GM23248 (cell line): ENCODE results near the gene NR4A1. TPM values are rescaled to one million over a fixed set of nuclear protein-coding genes. Genes with fewer than 3 reads are reported as not detected.

Experiments used
- DNase-seq: peaks from one replicate; pipeline ENCODE4 v3.0.0-alpha.2; 2015
- H2AFZ ChIP-seq: fragments of 200-600 bp; sonication (generic); 2 replicates; pipeline ENCODE4 v1.6.1; 2016; ENCODE audit warnings: antibody characterized with exemption
- H3F3A ChIP-seq: fragments of 200-600 bp; sonication (generic); 2 replicates; pipeline ENCODE4 v1.6.1; 2016; ENCODE audit warnings: mild to moderate bottlenecking, antibody characterized with exemption, mixed run types; ENCODE audit not compliant: insufficient read depth
- H3K27ac ChIP-seq: fragments of 200-600 bp; sonication (generic); 2 replicates; pipeline ENCODE4 v1.5.1; 2016; ENCODE audit warnings: mild to moderate bottlenecking
- H3K27me3 ChIP-seq: fragments of 200-600 bp; sonication (generic); replicated peaks from 2 replicates; pipeline ENCODE4 v1.6.1; 2016; ENCODE audit warnings: mild to moderate bottlenecking; ENCODE audit not compliant: insufficient read depth
- H3K36me3 ChIP-seq: fragments of 200-600 bp; sonication (generic); 2 replicates; pipeline ENCODE4 v1.6.1; 2016; ENCODE audit warnings: low read depth, mild to moderate bottlenecking
- H3K4me1 ChIP-seq: fragments of 200-600 bp; sonication (generic); 2 replicates; pipeline ENCODE4 v1.6.1; 2016; ENCODE audit warnings: mild to moderate bottlenecking; ENCODE audit not compliant: insufficient read depth
- H3K4me2 ChIP-seq: fragments of 200-600 bp; sonication (generic); one replicate; pipeline ENCODE4 v1.6.1; 2016; ENCODE audit warnings: mild to moderate bottlenecking; ENCODE audit not compliant: unreplicated experiment
- H3K4me3 ChIP-seq: fragments of 200-600 bp; sonication (generic); 2 replicates; pipeline ENCODE4 v1.5.1; 2016; ENCODE audit warnings: mild to moderate bottlenecking
- H3K79me2 ChIP-seq: fragments of 200-600 bp; sonication (generic); 2 replicates; pipeline ENCODE4 v1.6.1; 2016; ENCODE audit warnings: mild to moderate bottlenecking; ENCODE audit not compliant: insufficient read depth
- H3K9ac ChIP-seq: fragments of 200-600 bp; sonication (generic); 2 replicates; pipeline ENCODE4 v1.6.1; 2016; ENCODE audit warnings: mild to moderate bottlenecking
- H3K9me2 ChIP-seq: fragments of 200-600 bp; sonication (generic); 2 replicates; pipeline ENCODE4 v1.6.1; 2016; ENCODE audit warnings: mixed run types, mild to moderate bottlenecking, moderate library complexity; ENCODE audit not compliant: insufficient read depth
- H3K9me3 ChIP-seq: fragments of 200-600 bp; sonication (generic); one replicate; pipeline ENCODE4 v1.6.1; 2017; ENCODE audit warnings: low read depth
- H4K20me1 ChIP-seq: fragments of 200-600 bp; sonication (generic); 2 replicates; pipeline ENCODE4 v1.6.0; 2016; ENCODE audit not compliant: insufficient read depth
- EZH2 ChIP-seq: fragments of 200-600 bp; sonication (generic); IDR thresholded peaks from 2 replicates; pipeline ENCODE4 v1.6.1; 2018; ENCODE audit warnings: antibody characterized with exemption, mild to moderate bottlenecking; ENCODE audit not compliant: insufficient read depth, poor library complexity, severe bottlenecking
- EZH2phosphoT487 ChIP-seq: fragments of 200-600 bp; sonication (generic); IDR thresholded peaks from 2 replicates; pipeline ENCODE4 v1.6.1; 2018; ENCODE audit warnings: antibody characterized with exemption, moderate library complexity, mild to moderate bottlenecking, low read depth; ENCODE audit not compliant: insufficient read depth
- WGBS, 2 experiments: methylation state at CpG; one replicate each; pipeline ENCODE4 v1.1.6; 2015 to 2017; ENCODE audit warnings: low lambda C conversion rate in 2 of 2, low coverage in 1 of 2; ENCODE audit errors: missing lambda C conversion rate in 2 of 2; 5-methylcytosine and 5-hydroxymethylcytosine counted together
- in situ Hi-C: fragments of 300-500 bp; cut with MboI; formaldehyde crosslinking; loops from 2 replicates; pipeline ENCODE4 v1.15.0; 2020
- polyA plus RNA-seq: library from polyadenylated mRNA; unstranded; fragments of >200 nt; fragmentation: Nextera tagmentation; extraction: Ambion mirVana; gene quantifications from 2 replicates; pipeline ENCODE4 v1.2.1, GENCODE V29; 2016
- total RNA-seq: library from RNA; depleted of rRNA; stranded (reverse); fragments of >200 nt; shearing (Covaris generic); gene quantifications from 2 replicates; pipeline ENCODE4 v1.2.3, GENCODE V29; 2014

NR4A1 gene
- total and polyA plus RNA-seq, 2 experiments from 2014 or later = 11.1 to 13.1 TPM

DNA sequence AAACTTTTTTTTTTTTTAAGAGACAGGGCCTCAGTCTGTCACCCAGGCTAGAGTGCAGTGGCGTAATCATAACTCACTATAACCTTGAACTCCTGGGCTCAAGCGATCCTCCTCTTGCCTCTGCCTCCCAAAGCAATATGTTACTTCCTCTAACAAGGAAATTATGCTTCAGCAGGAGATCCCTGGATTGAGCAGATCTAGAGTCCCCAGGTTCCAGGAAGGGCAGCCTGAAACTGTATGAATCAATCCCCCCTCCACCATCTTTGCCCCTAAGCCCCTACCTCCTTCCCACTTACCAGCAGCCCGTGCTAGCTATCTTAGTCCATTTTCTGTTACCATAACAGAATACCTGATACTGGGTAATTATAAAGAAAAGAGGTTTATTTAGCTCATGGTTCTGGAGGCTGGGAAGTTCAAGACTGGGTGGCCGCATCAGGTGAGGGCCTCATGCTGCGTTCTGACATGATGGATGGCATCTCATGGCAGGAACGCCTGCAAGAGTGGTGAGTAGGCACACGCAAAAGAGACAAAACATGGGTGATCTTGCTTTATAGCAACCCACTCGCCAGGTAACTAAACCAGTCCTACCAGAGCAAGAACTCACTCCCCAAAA is 39.5 kb upstream of the NR4A1 start:
- peaks cover 9% of the 10 kb centered on the region; the same call in 1 of the 2 replicates for H3F3A ChIP-seq
- H3K4me3 ChIP-seq = no peak overlapping the region
- H3K9ac ChIP-seq = no peak overlapping the region
- in situ Hi-C loops = no loop called here
- no peak overlapping the region for H3K27ac ChIP-seq
- H3K4me2 ChIP-seq = no peak overlapping the region
- H3K27me3 ChIP-seq = no peaks in the 10 kb centered on the region
- H3K79me2 ChIP-seq = no peaks in the 10 kb centered on the region
- WGBS, 2 experiments = 96 to 97% methylated on average over 8 of the region's 8 CpGs
- H3K9me3 ChIP-seq = no peaks in the 10 kb centered on the region
- DNase-seq = no peak
- H2AFZ ChIP-seq = no peak overlapping the region
- H3K9me2 ChIP-seq = no peaks in the 10 kb centered on the region
- no peaks in the 10 kb centered on the region for H3K36me3 ChIP-seq
- H4K20me1 ChIP-seq = no peaks in the 10 kb centered on the region
- H3K4me1 ChIP-seq = peaks cover 9% of the 10 kb centered on the region; the same call in 1 of the 2 replicates
- TF ChIP-seq EZH2phosphoT487 (no peak), EZH2 (no peak)

DNA sequence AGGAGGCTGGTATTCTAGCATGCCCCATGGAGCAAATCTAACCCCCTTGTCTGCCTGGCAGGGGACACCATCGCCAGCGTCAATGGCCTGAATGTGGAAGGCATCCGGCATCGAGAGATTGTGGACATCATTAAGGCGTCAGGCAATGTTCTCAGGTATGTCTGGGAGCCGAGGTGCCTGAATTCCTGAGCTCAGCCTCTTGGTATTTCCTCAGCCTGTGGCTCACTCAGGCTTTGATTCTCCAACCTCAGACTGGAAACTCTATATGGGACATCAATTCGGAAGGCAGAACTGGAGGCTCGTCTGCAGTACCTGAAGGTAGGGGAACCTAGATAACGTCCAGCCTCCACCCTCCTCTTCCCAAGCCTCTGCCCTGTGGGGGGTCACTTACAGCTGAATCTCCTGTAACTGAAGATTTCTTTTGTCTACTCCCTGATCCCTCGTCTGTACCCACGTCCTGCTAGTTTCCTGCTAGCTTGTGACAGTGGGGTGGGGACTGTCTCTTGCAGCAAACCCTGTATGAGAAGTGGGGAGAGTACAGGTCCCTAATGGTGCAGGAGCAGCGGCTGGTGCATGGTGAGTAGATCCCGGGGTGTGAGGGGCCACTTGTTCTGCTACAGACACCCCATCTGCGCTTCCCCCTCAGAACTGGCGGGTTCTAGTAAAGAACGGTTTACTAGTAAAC is 37.5 kb upstream of the NR4A1 start:
- in situ Hi-C loops = no loop called here
- no peaks in the 10 kb centered on the region for H4K20me1 ChIP-seq
- no peak overlapping the region for H3K4me2 ChIP-seq
- H3K9ac ChIP-seq = no peak overlapping the region
- TF ChIP-seq EZH2 (no peak), EZH2phosphoT487 (no peak)
- WGBS, 2 experiments = 87 to 92% methylated on average over 16 of the region's 16 CpGs
- no peak for DNase-seq
- H3K36me3 ChIP-seq = no peaks in the 10 kb centered on the region
- no peaks in the 10 kb centered on the region for H3K9me3 ChIP-seq
- H3K9me2 ChIP-seq = no peaks in the 10 kb centered on the region
- no peak overlapping the region for H3K27ac ChIP-seq
- peaks cover 6% of the 10 kb centered on the region; the same call in 1 of the 2 replicates for H3F3A ChIP-seq
- no peaks in the 10 kb centered on the region for H3K79me2 ChIP-seq
- H3K4me3 ChIP-seq = no peak overlapping the region
- no peaks in the 10 kb centered on the region for H3K27me3 ChIP-seq
- peaks cover 9% of the 10 kb centered on the region; the same call in 1 of the 2 replicates for H3K4me1 ChIP-seq
- no peak overlapping the region for H2AFZ ChIP-seq

DNA sequence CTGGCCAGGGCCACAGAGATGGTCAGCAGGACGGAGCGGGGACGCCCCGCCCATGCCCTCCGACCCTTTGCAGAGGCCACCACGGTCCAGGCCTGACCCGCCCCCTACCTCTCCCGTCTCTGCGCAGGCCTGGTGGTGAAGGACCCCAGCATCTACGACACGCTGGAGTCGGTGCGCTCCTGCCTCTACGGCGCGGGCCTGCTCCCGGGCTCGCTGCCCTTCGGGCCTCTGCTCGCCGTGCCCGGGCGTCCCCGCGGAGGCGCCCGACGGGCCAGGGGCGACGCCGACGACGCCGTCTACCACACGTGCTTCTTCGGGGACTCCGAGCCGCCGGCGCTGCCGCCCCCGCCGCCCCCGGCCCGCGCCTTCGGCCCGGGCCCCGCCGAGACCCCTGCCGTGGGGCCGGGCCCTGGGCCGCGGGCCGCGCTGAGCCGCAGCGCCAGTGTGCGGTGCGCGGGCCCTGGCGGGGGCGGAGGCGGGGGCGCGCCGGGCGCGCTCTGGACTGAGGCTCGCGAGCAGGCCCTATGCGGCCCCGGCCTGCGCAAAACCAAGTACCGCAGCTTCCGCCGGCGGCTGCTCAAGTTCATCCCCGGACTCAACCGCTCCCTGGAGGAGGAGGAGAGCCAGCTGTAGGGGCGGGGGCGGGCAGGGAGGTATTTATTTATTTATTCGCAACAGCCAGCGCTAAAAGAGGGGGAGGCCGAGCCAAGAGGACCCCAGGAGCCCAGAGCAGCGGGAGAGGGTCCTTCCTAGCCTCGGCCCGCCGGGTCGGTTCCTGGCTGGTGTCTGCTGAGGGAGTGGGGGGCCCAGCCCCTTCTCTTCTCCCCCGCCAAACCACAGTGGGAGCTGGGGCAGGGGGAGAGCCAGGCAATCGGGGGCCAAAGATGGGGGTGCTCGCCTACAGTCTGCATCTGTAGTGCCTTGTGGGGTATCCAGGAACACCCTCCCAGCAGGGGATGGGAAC is 36.4 kb upstream of the NR4A1 start:
- in situ Hi-C loops = no loop called here
- Histone ChIP-seq H4K20me1 (no peaks in the 10 kb centered on the region), H3K9me2 (no peaks in the 10 kb centered on the region), H3K79me2 (no peaks in the 10 kb centered on the region), H3K4me2 (no peak overlapping the region), H3F3A (peaks cover 1% of the 10 kb centered on the region; the same call in 1 of the 2 replicates), H3K9ac (no peak overlapping the region), H3K4me1 (peaks cover 9% of the 10 kb centered on the region; the same call in 1 of the 2 replicates), H3K36me3 (no peaks in the 10 kb centered on the region), H3K4me3 (no peak overlapping the region), H2AFZ (no peak overlapping the region), H3K9me3 (no peaks in the 10 kb centered on the region), H3K27me3 (no peaks in the 10 kb centered on the region), H3K27ac (no peak overlapping the region)
- WGBS, 2 experiments = 91 to 94% methylated on average over 26 to 78 of the region's 93 CpGs
- no peak for TF ChIP-seq EZH2
- TF ChIP-seq EZH2phosphoT487 = no peak
- DNase-seq = no peak

DNA sequence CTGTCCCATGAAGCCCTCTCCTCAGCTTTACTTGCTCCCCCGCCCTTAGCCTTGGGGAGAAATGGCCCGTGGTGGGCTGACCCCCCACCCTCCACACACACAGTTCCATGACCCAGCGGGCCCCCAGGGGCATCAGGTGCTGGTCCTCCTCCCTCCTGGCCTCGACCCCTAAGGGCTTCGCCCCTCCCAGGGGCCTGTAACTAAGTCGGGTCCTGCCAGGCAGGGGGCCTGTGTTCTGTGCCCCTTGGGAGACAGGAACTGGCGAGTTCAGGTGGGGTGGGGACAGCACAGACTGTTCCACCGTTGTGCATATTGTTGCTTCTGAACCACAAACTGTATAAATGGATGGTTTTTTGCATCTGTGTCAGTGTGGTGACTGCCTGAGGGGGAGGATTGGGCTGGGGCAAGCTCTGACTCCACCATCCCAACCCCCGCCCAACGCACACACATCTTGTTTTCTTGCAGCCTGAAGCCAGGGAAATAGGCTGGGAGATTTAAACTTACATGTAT is 35.7 kb upstream of the NR4A1 start:
- H3K4me3 ChIP-seq = no peak overlapping the region
- in situ Hi-C loops = no loop called here
- no peaks in the 10 kb centered on the region for H3K9me3 ChIP-seq
- H3K9ac ChIP-seq = no peak overlapping the region
- no peak for DNase-seq
- 0 out of 2 replicates have a peak, but pooled peaks cover 3% of the 10 kb centered on the region for H3K4me1 ChIP-seq
- no peak overlapping the region for H3K4me2 ChIP-seq
- no peak overlapping the region for H2AFZ ChIP-seq
- no peaks in the 10 kb centered on the region for H3K79me2 ChIP-seq
- H4K20me1 ChIP-seq = no peaks in the 10 kb centered on the region
- no peaks in the 10 kb centered on the region for H3F3A ChIP-seq
- no peak for TF ChIP-seq EZH2phosphoT487
- no peak for TF ChIP-seq EZH2
- no peaks in the 10 kb centered on the region for H3K27me3 ChIP-seq
- H3K36me3 ChIP-seq = no peaks in the 10 kb centered on the region
- H3K27ac ChIP-seq = no peak overlapping the region
- 85 to 86% methylated on average over 10 of the region's 10 CpGs for WGBS, 2 experiments
- no peaks in the 10 kb centered on the region for H3K9me2 ChIP-seq
